ENCODE data around the gene NUP214.
"Not testable (repeated sequence)": the region's sequence is repeated elsewhere in the genome, so short reads cannot be mapped to it uniquely, and the experiment has no call there.

Gene NUP214

GRCh38 chr9:131160416-131161112 lies 35.2 kb downstream of the NUP214 start:
- no peak for DNase-seq (ENCODE audit: low spot score)

- DNase-seq (ENCODE audit: low spot score), result no peak
These were observed 36.2 kb downstream of the NUP214 start for GRCh38 chr9:131161585-131161984.

GRCh38 chr9:131162886-131163285 lies 37.5 kb downstream of the NUP214 start:
- DNase-seq (ENCODE audit: low spot score), result no peak

- no peak for DNase-seq (ENCODE audit: low spot score)
These were observed 40.1 kb downstream of the NUP214 start for GRCh38 chr9:131165523-131165922.

GRCh38 chr9:131167146-131167692 lies 41.8 kb downstream of the NUP214 start:
- no peak for DNase-seq (ENCODE audit: low spot score)

GRCh38 chr9:131167936-131168335 lies 42.5 kb downstream of the NUP214 start:
- no peak for DNase-seq (ENCODE audit: low spot score)

GRCh38 chr9:131169563-131170240 lies 44.3 kb downstream of the NUP214 start:
- no peak for DNase-seq (ENCODE audit: low spot score)

GRCh38 chr9:131173995-131174394 lies 48.6 kb downstream of the NUP214 start:
- no peak for DNase-seq (ENCODE audit: low spot score)

- no peak for DNase-seq (ENCODE audit: low spot score)
These were observed 49.4 kb downstream of the NUP214 start for GRCh38 chr9:131174681-131175239.

- no peak for DNase-seq (ENCODE audit: low spot score)
These were observed 52.5 kb downstream of the NUP214 start for GRCh38 chr9:131177898-131178297.

GRCh38 chr9:131178382-131178781 lies 53.0 kb downstream of the NUP214 start:
- DNase-seq (ENCODE audit: low spot score), result peak; percentile 83

GRCh38 chr9:131178926-131179325 lies 53.5 kb downstream of the NUP214 start:
- DNase-seq (ENCODE audit: low spot score), result no peak

- DNase-seq (ENCODE audit: low spot score), result peak; percentile 78
These were observed 54.3 kb downstream of the NUP214 start for GRCh38 chr9:131179561-131180219.

GRCh38 chr9:131180454-131180853 lies 55.1 kb downstream of the NUP214 start:
- peak; percentile 88 for DNase-seq (ENCODE audit: low spot score)

- no peak for DNase-seq (ENCODE audit: low spot score)
These were observed 55.8 kb downstream of the NUP214 start for GRCh38 chr9:131181091-131181681.

GRCh38 chr9:131185924-131186323 lies 60.5 kb downstream of the NUP214 start:
- no peak for DNase-seq (ENCODE audit: low spot score)

GRCh38 chr9:131186622-131187021 lies 61.2 kb downstream of the NUP214 start:
- DNase-seq (ENCODE audit: low spot score), result no peak

- no peak for DNase-seq (ENCODE audit: low spot score)
These were observed 62.6 kb downstream of the NUP214 start for GRCh38 chr9:131187957-131188356.

GRCh38 chr9:131188976-131189375 lies 63.6 kb downstream of the NUP214 start:
- no peak for DNase-seq (ENCODE audit: low spot score)

- DNase-seq (ENCODE audit: low spot score), result no peak
These were observed 64.8 kb downstream of the NUP214 start for GRCh38 chr9:131190191-131190590.

GRCh38 chr9:131191032-131191431 lies 65.6 kb downstream of the NUP214 start:
- not testable (repeated sequence) for DNase-seq (ENCODE audit: low spot score)

GRCh38 chr9:131191857-131192256 lies 66.5 kb downstream of the NUP214 start:
- no peak for DNase-seq (ENCODE audit: low spot score)
